ENCODE data around the gene ZNF598. TPM values are rescaled to one million over a fixed set of nuclear protein-coding genes. Genes with fewer than 3 reads are reported as not detected.
A peak's percentile ranks its signal among the peaks of the same experiment; 100 is the strongest.

Gene ZNF598
- total RNA-seq, 6 donors from 2014 or later = 20.1 to 62.8 (median 41.7) TPM

GRCh38 chr16:2002406-2003230 is 7.0 kb downstream of the ZNF598 start:
- H3K4me3 ChIP-seq = no peak overlapping the region
- 91 to 93% methylated on average over 26 to 45 of the region's 47 CpGs for WGBS, 2 donors
- DNase-seq (peak in 1 of 2 donors; percentile 79), ATAC-seq (ENCODE audit: low FRiP score in 2 of 2) (no peak)
- TF ChIP-seq EP300 (IDR thresholded peaks at IDR 0.05) (no peak), POLR2A (IDR thresholded peaks at IDR 0.05) (no peak)
- no peak overlapping the region for H3K27ac ChIP-seq
- peaks cover 33 to 44% (median 38%) of the 10 kb centered on the region in 4 donors for H3K4me1 ChIP-seq
- no peaks in the 10 kb centered on the region for H3K9me3 ChIP-seq
- H3K27me3 ChIP-seq = no peaks in the 10 kb centered on the region
- H3K36me3 ChIP-seq = peaks cover 30 to 60% (median 55%) of the 10 kb centered on the region in 4 donors

GRCh38 chr16:2001456-2002355 is 7.9 kb downstream of the ZNF598 start:
- ATAC-seq (ENCODE audit: low FRiP score in 2 of 2) = no peak
- DNase-seq = peak in 1 of 2 donors; percentile 83
- H3K27me3 ChIP-seq = no peaks in the 10 kb centered on the region
- H3K4me1 ChIP-seq = peaks cover 24 to 34% (median 30%) of the 10 kb centered on the region in 4 donors
- TF ChIP-seq POLR2AphosphoS5 (IDR thresholded peaks at IDR 0.05) (no peak), EP300 (IDR thresholded peaks at IDR 0.05) (no peak), POLR2A (IDR thresholded peaks at IDR 0.05) (no peak), CTCF (IDR thresholded peaks at IDR 0.05) (no peak)
- H3K4me3 ChIP-seq = no peak overlapping the region
- peaks cover 30 to 69% (median 58%) of the 10 kb centered on the region in 4 donors for H3K36me3 ChIP-seq
- no peaks in the 10 kb centered on the region for H3K9me3 ChIP-seq
- 96 to 97% methylated on average over 30 to 52 of the region's 53 CpGs for WGBS, 2 donors
- H3K27ac ChIP-seq = no peak overlapping the region

- peak in 1 of 2 donors; percentile 75 for DNase-seq
- ATAC-seq (ENCODE audit: low FRiP score in 2 of 2) = no peak
- Histone ChIP-seq H3K9me3 (no peaks in the 10 kb centered on the region), H3K4me1 (peaks cover 22 to 28% (median 26%) of the 10 kb centered on the region in 4 donors), H3K27ac (no peak overlapping the region), H3K27me3 (no peaks in the 10 kb centered on the region), H3K36me3 (peaks cover 30 to 70% (median 59%) of the 10 kb centered on the region in 4 donors), H3K4me3 (no peak overlapping the region)
- WGBS, 2 donors = 97 to 98% methylated on average over 11 to 19 of the region's 19 CpGs
- TF ChIP-seq CTCF (IDR thresholded peaks at IDR 0.05) (no peak), POLR2A (IDR thresholded peaks at IDR 0.05) (no peak), POLR2AphosphoS5 (IDR thresholded peaks at IDR 0.05) (no peak), EP300 (IDR thresholded peaks at IDR 0.05) (no peak)
Measured at GRCh38 chr16:2001035-2001434, 8.6 kb downstream of the ZNF598 start.

- Histone ChIP-seq H3K4me1 (peaks cover 15 to 17% (median 16%) of the 10 kb centered on the region in 4 donors), H3K4me3 (no peak overlapping the region), H3K27me3 (no peaks in the 10 kb centered on the region), H3K27ac (no peak overlapping the region), H3K9me3 (no peaks in the 10 kb centered on the region), H3K36me3 (peaks cover 30 to 70% (median 59%) of the 10 kb centered on the region in 4 donors)
- no peak for TF ChIP-seq EP300 (IDR thresholded peaks at IDR 0.05)
- no peak for TF ChIP-seq CTCF (IDR thresholded peaks at IDR 0.05)
- no peak for TF ChIP-seq POLR2AphosphoS5 (IDR thresholded peaks at IDR 0.05)
- no peak for TF ChIP-seq POLR2A (IDR thresholded peaks at IDR 0.05)
- DNase-seq (peak in 1 of 2 donors; percentile 72), ATAC-seq (ENCODE audit: low FRiP score in 2 of 2) (no peak)
- WGBS, 2 donors = 91 to 95% methylated on average over 14 to 21 of the region's 28 CpGs
Measured at GRCh38 chr16:1999866-2000514, 9.6 kb downstream of the ZNF598 start.

Data from upper lobe of left lung (tissue), 6 donors.